ENCODE measurements around the gene MRPL54.

The MRPL54 gene

GRCh38 chr19:3784607-3785450 lies 22.3 kb downstream of the MRPL54 start:
- H3K4me3 ChIP-seq (ENCODE audit: insufficient read depth, low read depth, low read length, poor library complexity, severe bottlenecking): peak overlapping the region; percentile 64
- H3K27me3 ChIP-seq (replicated peaks; ENCODE audit: control insufficient read depth, insufficient read depth, low read length, poor library complexity, severe bottlenecking): no peaks in the 10 kb centered on the region
- no peak for DNase-seq

GRCh38 chr19:3785451-3785937 lies 23.0 kb downstream of the MRPL54 start:
- DNase-seq: no peak

More at GRCh38 chr19:3784607-3785450, 22.3 kb downstream of the MRPL54 start:
- H3K27ac ChIP-seq (ENCODE audit: insufficient read depth, low read length, poor library complexity, severe bottlenecking): no peak overlapping the region
- peaks cover 8% of the 10 kb centered on the region for H3K4me1 ChIP-seq (ENCODE audit: control insufficient read depth, insufficient read depth, low read length, poor library complexity, severe bottlenecking)
- no peaks in the 10 kb centered on the region for H3K36me3 ChIP-seq (ENCODE audit: control insufficient read depth, insufficient read depth, low read length)
- H3K9me3 ChIP-seq (ENCODE audit: control insufficient read depth, low read length): peaks cover 10% of the 10 kb centered on the region

DNA sequence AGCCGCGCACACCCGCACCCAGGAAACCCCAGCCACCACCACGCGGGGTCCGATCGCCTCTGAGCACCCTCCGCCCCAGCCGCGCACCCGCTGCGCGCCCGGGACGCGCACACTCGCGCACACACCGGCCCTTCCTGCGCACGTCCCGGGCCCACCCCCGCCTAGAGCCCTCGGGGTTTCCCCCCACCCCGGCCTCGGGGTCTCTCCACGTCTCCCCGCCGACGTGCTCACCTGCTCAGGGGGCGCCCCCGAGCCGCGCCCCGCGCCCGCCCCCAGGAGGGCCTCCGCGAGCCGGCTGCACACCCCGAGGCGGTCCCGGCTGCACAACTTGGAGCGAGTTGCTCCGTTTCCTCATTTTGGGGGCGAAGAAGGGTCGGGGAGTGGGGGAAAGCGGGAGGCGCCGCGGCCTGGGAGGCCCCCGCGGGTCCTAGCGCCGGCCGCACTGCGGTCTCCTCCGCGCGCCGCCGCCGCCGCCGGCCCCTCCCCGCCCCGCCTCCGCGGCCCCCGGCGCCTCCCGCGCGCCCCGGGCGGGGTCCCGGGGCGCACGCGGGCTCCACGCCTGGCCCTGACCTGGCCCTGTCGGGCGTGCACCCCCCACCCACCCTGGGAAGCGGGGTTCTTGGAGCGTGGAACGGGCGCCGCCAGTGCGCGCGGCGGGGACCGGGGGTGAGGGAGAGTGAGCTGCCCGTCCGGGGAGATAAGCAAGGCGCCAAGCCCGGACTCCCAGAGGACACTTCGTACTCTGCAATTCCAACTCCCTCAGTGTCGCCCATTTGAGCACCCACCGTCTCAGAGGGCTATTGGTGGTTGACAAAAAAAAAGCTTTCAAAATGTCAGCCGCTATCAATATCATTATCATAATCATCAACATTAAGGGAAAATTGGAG lies 23.7 kb downstream of the MRPL54 start, which contains the start of gene MATK:
Gene MATK (minus strand): TSS at position 444 of the 887 bp plus-strand sequence. CDS start 1,246 bp downstream, outside the sequence.
- Histone ChIP-seq H3K4me1 (ENCODE audit: control insufficient read depth, insufficient read depth, low read length, poor library complexity, severe bottlenecking) (peaks cover 8% of the 10 kb centered on the region), H3K27me3 (replicated peaks; ENCODE audit: control insufficient read depth, insufficient read depth, low read length, poor library complexity, severe bottlenecking) (no peaks in the 10 kb centered on the region), H3K27ac (ENCODE audit: insufficient read depth, low read length, poor library complexity, severe bottlenecking) (no peak within 1 kb of the TSS), H3K9me3 (ENCODE audit: control insufficient read depth, low read length) (peaks cover 10% of the 10 kb centered on the region), H3K36me3 (ENCODE audit: control insufficient read depth, insufficient read depth, low read length) (no peaks in the 10 kb centered on the region), H3K4me3 (ENCODE audit: insufficient read depth, low read depth, low read length, poor library complexity, severe bottlenecking) (peak within 1 kb of the TSS; percentile 64)
- DNase-seq: no peak

More at GRCh38 chr19:3785451-3785937, 23.0 kb downstream of the MRPL54 start:
- Histone ChIP-seq H3K4me3 (ENCODE audit: insufficient read depth, low read depth, low read length, poor library complexity, severe bottlenecking) (peak overlapping the region; percentile 64), H3K27me3 (replicated peaks; ENCODE audit: control insufficient read depth, insufficient read depth, low read length, poor library complexity, severe bottlenecking) (no peaks in the 10 kb centered on the region), H3K9me3 (ENCODE audit: control insufficient read depth, low read length) (peaks cover 10% of the 10 kb centered on the region), H3K4me1 (ENCODE audit: control insufficient read depth, insufficient read depth, low read length, poor library complexity, severe bottlenecking) (peaks cover 8% of the 10 kb centered on the region), H3K27ac (ENCODE audit: insufficient read depth, low read length, poor library complexity, severe bottlenecking) (no peak overlapping the region), H3K36me3 (ENCODE audit: control insufficient read depth, insufficient read depth, low read length) (no peaks in the 10 kb centered on the region)

- DNase-seq: no peak
- Histone ChIP-seq H3K36me3 (ENCODE audit: control insufficient read depth, insufficient read depth, low read length) (no peaks in the 10 kb centered on the region), H3K4me1 (ENCODE audit: control insufficient read depth, insufficient read depth, low read length, poor library complexity, severe bottlenecking) (peaks cover 8% of the 10 kb centered on the region), H3K27me3 (replicated peaks; ENCODE audit: control insufficient read depth, insufficient read depth, low read length, poor library complexity, severe bottlenecking) (no peaks in the 10 kb centered on the region), H3K9me3 (ENCODE audit: control insufficient read depth, low read length) (no peaks in the 10 kb centered on the region), H3K4me3 (ENCODE audit: insufficient read depth, low read depth, low read length, poor library complexity, severe bottlenecking) (no peak overlapping the region), H3K27ac (ENCODE audit: insufficient read depth, low read length, poor library complexity, severe bottlenecking) (no peak overlapping the region)
These were observed 26.7 kb downstream of the MRPL54 start for GRCh38 chr19:3788996-3789778.

GRCh38 chr19:3790209-3790734 lies 27.8 kb downstream of the MRPL54 start:
- Histone ChIP-seq H3K27ac (ENCODE audit: insufficient read depth, low read length, poor library complexity, severe bottlenecking) (no peak overlapping the region), H3K27me3 (replicated peaks; ENCODE audit: control insufficient read depth, insufficient read depth, low read length, poor library complexity, severe bottlenecking) (no peaks in the 10 kb centered on the region), H3K9me3 (ENCODE audit: control insufficient read depth, low read length) (no peaks in the 10 kb centered on the region), H3K4me1 (ENCODE audit: control insufficient read depth, insufficient read depth, low read length, poor library complexity, severe bottlenecking) (peaks cover 3% of the 10 kb centered on the region), H3K36me3 (ENCODE audit: control insufficient read depth, insufficient read depth, low read length) (no peaks in the 10 kb centered on the region), H3K4me3 (ENCODE audit: insufficient read depth, low read depth, low read length, poor library complexity, severe bottlenecking) (no peak overlapping the region)
- DNase-seq: no peak

- no peaks in the 10 kb centered on the region for H3K4me1 ChIP-seq (ENCODE audit: control insufficient read depth, insufficient read depth, low read length, poor library complexity, severe bottlenecking)
- no peak overlapping the region for H3K4me3 ChIP-seq (ENCODE audit: insufficient read depth, low read depth, low read length, poor library complexity, severe bottlenecking)
- H3K9me3 ChIP-seq (ENCODE audit: control insufficient read depth, low read length): no peaks in the 10 kb centered on the region
- H3K27ac ChIP-seq (ENCODE audit: insufficient read depth, low read length, poor library complexity, severe bottlenecking): no peak overlapping the region
- DNase-seq: no peak
- H3K27me3 ChIP-seq (replicated peaks; ENCODE audit: control insufficient read depth, insufficient read depth, low read length, poor library complexity, severe bottlenecking): no peaks in the 10 kb centered on the region
- no peaks in the 10 kb centered on the region for H3K36me3 ChIP-seq (ENCODE audit: control insufficient read depth, insufficient read depth, low read length)
These were observed 28.5 kb downstream of the MRPL54 start for GRCh38 chr19:3790941-3791340.

DNA sequence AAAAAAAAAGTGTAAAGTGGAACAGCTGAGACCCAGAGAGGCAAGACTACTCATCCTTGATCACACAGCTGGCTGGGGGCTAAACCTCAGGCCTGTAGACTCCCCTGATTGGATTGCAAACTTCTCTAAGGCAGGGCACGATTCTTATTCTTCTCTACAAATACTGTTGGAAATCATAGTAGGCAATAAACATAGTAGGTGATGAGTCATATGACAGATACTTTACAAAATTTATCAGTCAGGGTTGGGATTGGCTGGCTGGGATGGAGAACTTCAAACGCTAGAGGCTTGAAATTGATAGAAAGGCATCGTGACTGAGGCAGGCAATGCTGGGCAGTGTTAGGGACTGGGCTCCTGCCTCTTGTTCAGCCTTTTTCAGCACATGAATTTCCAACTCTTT lies 29.6 kb downstream of the MRPL54 start:
- no peak overlapping the region for H3K4me3 ChIP-seq (ENCODE audit: insufficient read depth, low read depth, low read length, poor library complexity, severe bottlenecking)
- no peaks in the 10 kb centered on the region for H3K4me1 ChIP-seq (ENCODE audit: control insufficient read depth, insufficient read depth, low read length, poor library complexity, severe bottlenecking)
- DNase-seq: no peak
- no peak overlapping the region for H3K27ac ChIP-seq (ENCODE audit: insufficient read depth, low read length, poor library complexity, severe bottlenecking)
- H3K9me3 ChIP-seq (ENCODE audit: control insufficient read depth, low read length): no peaks in the 10 kb centered on the region
- H3K36me3 ChIP-seq (ENCODE audit: control insufficient read depth, insufficient read depth, low read length): no peaks in the 10 kb centered on the region
- H3K27me3 ChIP-seq (replicated peaks; ENCODE audit: control insufficient read depth, insufficient read depth, low read length, poor library complexity, severe bottlenecking): no peaks in the 10 kb centered on the region

DNA sequence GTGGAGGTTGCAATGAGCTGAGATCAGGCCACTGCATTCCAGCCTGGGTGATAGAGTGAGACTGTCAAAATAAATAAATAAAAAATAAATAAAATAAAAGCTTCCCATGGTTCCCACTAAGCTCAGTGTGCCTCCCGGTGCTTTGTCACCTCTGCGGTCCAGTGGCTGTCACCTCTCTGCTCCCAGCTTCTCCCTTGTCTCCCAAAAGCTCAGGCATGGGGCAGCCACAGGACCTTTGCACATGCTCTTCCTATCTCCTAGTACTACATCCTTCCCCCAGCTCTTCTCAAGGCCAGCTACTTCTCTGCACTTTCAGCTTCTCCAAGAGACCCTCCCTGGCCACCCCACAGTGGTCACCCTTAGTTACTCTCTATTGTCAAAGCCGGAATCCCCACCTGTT lies 31.3 kb downstream of the MRPL54 start:
- Histone ChIP-seq H3K36me3 (ENCODE audit: control insufficient read depth, insufficient read depth, low read length) (no peaks in the 10 kb centered on the region), H3K4me3 (ENCODE audit: insufficient read depth, low read depth, low read length, poor library complexity, severe bottlenecking) (no peak overlapping the region), H3K27me3 (replicated peaks; ENCODE audit: control insufficient read depth, insufficient read depth, low read length, poor library complexity, severe bottlenecking) (no peaks in the 10 kb centered on the region), H3K9me3 (ENCODE audit: control insufficient read depth, low read length) (no peaks in the 10 kb centered on the region), H3K4me1 (ENCODE audit: control insufficient read depth, insufficient read depth, low read length, poor library complexity, severe bottlenecking) (no peaks in the 10 kb centered on the region), H3K27ac (ENCODE audit: insufficient read depth, low read length, poor library complexity, severe bottlenecking) (no peak overlapping the region)
- DNase-seq: no peak

DNA sequence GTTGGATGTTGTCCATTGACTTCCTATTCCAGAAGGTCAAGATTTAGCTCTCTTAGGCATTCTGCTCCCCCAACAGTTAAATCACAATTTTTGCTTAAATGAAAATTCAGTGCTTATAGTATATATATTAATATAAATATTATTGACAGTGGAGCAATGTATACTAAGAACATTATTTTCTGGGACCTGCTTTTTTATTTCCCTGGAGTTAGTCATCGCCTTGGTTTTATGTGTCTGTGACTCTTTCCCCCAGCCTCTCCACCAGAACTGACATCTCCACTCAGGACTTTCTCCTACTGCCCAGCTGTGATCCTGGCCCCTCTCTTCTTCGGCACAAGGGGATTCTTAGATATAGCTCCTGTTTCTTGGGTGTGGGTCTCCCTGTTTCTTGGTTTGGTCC lies 33.9 kb downstream of the MRPL54 start:
- H3K4me1 ChIP-seq (ENCODE audit: control insufficient read depth, insufficient read depth, low read length, poor library complexity, severe bottlenecking): peaks cover 6% of the 10 kb centered on the region
- no peaks in the 10 kb centered on the region for H3K36me3 ChIP-seq (ENCODE audit: control insufficient read depth, insufficient read depth, low read length)
- no peak overlapping the region for H3K4me3 ChIP-seq (ENCODE audit: insufficient read depth, low read depth, low read length, poor library complexity, severe bottlenecking)
- H3K27ac ChIP-seq (ENCODE audit: insufficient read depth, low read length, poor library complexity, severe bottlenecking): no peak overlapping the region
- no peaks in the 10 kb centered on the region for H3K27me3 ChIP-seq (replicated peaks; ENCODE audit: control insufficient read depth, insufficient read depth, low read length, poor library complexity, severe bottlenecking)
- DNase-seq: no peak
- no peaks in the 10 kb centered on the region for H3K9me3 ChIP-seq (ENCODE audit: control insufficient read depth, low read length)

Data from effector memory CD4-positive, alpha-beta T cell (primary cell).